Osteoblast (primary cell): ENCODE measurements around the gene TPP1. TPM values are rescaled to one million over a fixed set of nuclear protein-coding genes. Genes with fewer than 3 reads are reported as not detected.

Source experiments
- DNase-seq: peaks from one replicate; pipeline ENCODE4 v3.0.0; 2011; ENCODE audit warnings: low spot score, mixed read lengths; ENCODE audit not compliant: insufficient read length; ENCODE audit errors: missing footprints
- H2AFZ ChIP-seq: 2 replicates; pipeline ENCODE4 v1.6.0; 2011; ENCODE audit warnings: mild to moderate bottlenecking, low read length
- H3K27ac ChIP-seq: 2 replicates; pipeline ENCODE4 v1.5.1; 2011; ENCODE audit warnings: mild to moderate bottlenecking, low read depth, low read length, moderate library complexity
- H3K27me3 ChIP-seq: 2 replicates; pipeline ENCODE4 v1.6.0; 2012; ENCODE audit warnings: mild to moderate bottlenecking, control low read depth, inconsistent platforms, low read length, moderate library complexity; ENCODE audit not compliant: insufficient read depth
- H3K36me3 ChIP-seq: 2 replicates; pipeline ENCODE4 v1.5.1; 2011; ENCODE audit warnings: mild to moderate bottlenecking, low read length, control low read depth, moderate library complexity; ENCODE audit not compliant: insufficient read depth
- H3K4me1 ChIP-seq: 2 replicates; pipeline ENCODE4 v1.5.1; 2011; ENCODE audit warnings: mild to moderate bottlenecking, low read length, control low read depth, moderate library complexity; ENCODE audit not compliant: insufficient read depth
- H3K4me2 ChIP-seq: 2 replicates; pipeline ENCODE4 v1.6.0; 2011; ENCODE audit warnings: mild to moderate bottlenecking, low read length; ENCODE audit not compliant: insufficient read depth
- H3K4me3 ChIP-seq: fragments of 200-600 bp; sonication (generic); 3 replicates; pipeline ENCODE4 v1.5.1; 2012; ENCODE audit warnings: mild to moderate bottlenecking, low read length, inconsistent platforms; ENCODE audit not compliant: insufficient read depth
- H3K79me2 ChIP-seq: 2 replicates; pipeline ENCODE4 v1.6.0; 2012; ENCODE audit warnings: mild to moderate bottlenecking, low read length, control low read depth, inconsistent platforms; ENCODE audit not compliant: insufficient read depth
- H3K9me3 ChIP-seq: 2 replicates; pipeline ENCODE4 v1.5.1; 2011; ENCODE audit warnings: low read depth, low read length, control low read depth
- H4K20me1 ChIP-seq: 2 replicates; pipeline ENCODE4 v1.6.0; 2012; ENCODE audit warnings: mild to moderate bottlenecking, low read length, control low read depth; ENCODE audit not compliant: insufficient read depth
- CTCF ChIP-seq: IDR thresholded peaks from 2 replicates; pipeline ENCODE4 v1.5.1; 2011; ENCODE audit warnings: mild to moderate bottlenecking, low read depth, low read length, moderate library complexity; ENCODE audit errors: extremely low read depth
- total RNA-seq: library from RNA; depleted of rRNA; stranded (reverse); fragments of >200 nt; gene quantifications from 2 replicates; pipeline ENCODE4 v1.2.3, GENCODE V29; 2012

TPP1 gene
- total RNA-seq, 1 donor, result 127 TPM

DNA sequence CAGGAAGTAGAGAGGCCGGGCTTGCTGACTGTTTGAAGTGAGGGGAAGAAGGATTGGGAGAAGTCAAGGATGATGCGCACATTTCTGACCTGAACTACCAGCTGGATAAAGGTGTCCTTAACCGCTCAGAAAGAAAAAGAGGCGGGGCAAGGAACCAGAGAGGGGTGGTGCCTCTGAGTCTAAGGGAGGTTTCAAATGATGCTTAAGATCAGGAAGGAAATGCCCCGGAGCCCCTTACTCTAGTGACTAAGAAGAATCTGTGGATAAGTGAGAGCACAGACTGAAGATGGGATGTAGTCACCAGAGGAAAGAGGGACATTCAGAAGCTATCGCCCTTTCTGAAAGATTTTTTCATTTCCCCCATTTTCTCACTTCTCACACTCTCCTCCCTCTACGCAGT lies 23.7 kb upstream of the TPP1 start:
- TF ChIP-seq CTCF, result no peak
- H3K36me3 ChIP-seq, result no peaks in the 10 kb centered on the region
- peaks cover 39% of the 10 kb centered on the region for H3K27me3 ChIP-seq
- H2AFZ ChIP-seq, result no peak overlapping the region
- H3K4me3 ChIP-seq, result no peak overlapping the region
- no peaks in the 10 kb centered on the region for H3K79me2 ChIP-seq
- H3K4me2 ChIP-seq, result no peak overlapping the region
- peaks cover 19% of the 10 kb centered on the region for H3K4me1 ChIP-seq
- H4K20me1 ChIP-seq, result no peaks in the 10 kb centered on the region
- no peak overlapping the region for H3K27ac ChIP-seq
- no peak for DNase-seq
- no peaks in the 10 kb centered on the region for H3K9me3 ChIP-seq

DNA sequence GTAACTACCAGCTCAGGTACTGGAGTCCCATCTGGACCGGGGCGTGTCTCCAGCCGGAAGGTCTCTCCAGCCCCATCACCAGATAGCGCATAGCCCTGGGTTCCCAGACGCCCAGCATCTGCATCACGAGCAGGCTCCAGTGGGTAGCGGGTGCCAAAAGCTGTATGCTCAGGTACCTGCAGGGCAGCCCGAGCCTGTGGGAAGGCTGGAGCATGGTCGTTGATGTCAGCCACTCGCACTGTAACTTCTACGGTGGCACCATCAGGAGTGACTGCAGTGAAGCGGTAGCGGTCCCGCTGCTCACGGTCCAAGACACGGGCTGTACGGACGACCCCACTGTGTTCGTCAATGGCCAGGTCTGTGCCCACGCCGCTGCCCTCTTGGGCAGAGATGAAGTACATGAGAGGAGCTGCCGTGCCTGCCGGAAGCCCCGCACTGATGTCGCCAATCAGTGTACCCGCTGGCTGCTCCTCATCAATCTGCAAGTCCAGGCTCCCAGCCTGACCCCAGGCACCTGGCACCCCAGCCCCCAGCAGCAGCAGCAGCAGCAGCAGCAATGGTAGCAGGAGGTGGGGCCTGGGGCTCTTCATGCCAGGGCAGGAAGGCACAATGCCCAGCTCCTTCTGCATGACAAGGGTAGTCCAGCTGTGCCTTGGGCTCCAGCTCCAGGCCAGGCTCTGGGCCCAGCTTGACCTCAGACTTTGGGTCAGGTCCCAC lies 21.9 kb upstream of the TPP1 start:
- Histone ChIP-seq H3K27me3 (peaks cover 29% of the 10 kb centered on the region), H3K27ac (no peak overlapping the region), H4K20me1 (no peaks in the 10 kb centered on the region), H3K4me2 (no peak overlapping the region), H3K36me3 (no peaks in the 10 kb centered on the region), H3K79me2 (no peaks in the 10 kb centered on the region), H3K4me3 (no peak overlapping the region), H2AFZ (no peak overlapping the region), H3K4me1 (peaks cover 19% of the 10 kb centered on the region), H3K9me3 (no peaks in the 10 kb centered on the region)
- no peak for DNase-seq
- no peak for TF ChIP-seq CTCF

DNA sequence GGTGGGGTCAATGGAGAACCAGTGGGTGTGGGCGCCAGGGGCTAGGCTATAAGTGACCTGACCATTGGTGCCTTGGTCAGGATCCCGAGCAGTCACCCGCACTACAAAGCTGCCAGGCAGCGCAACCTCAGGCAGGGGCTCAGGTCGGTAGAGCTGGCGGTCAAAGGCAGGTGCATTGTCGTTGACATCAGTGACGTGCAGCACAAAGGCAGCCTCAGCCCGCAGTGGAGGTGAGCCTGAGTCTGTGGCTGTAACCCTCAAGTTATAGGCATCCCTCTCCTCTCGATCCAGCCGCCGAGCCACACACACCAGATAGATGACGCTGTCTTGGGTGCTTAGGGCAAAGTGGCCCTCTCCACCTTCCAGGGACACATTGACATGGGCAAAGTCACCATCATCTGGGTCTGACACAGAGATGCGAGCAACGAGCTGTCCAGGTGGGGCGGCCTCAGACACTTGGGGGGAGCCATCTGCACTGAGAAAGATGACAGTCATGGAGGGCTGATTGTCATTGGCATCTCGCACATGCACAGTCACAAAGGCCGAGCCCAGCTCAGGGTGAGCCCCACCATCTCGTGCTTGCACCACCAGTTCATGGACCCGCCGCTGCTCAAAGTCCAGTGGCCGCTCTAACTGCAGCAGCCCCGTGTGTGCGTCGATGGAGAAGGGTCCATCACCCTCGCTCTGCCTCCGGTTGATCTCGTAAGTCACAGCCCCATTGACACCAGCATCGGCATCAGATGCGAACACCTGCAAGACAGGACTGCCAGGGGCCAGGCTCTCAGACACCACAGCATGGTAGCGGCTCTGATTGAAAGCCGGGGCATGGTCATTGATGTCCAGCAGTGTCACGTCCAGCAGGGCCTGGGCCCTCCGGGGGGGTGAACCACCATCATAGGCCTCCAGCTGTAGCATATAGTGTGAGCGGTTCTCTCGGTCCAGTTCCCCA lies 21.1 kb upstream of the TPP1 start:
- Histone ChIP-seq H3K27me3 (peaks cover 25% of the 10 kb centered on the region), H2AFZ (no peak overlapping the region), H3K36me3 (no peaks in the 10 kb centered on the region), H4K20me1 (no peaks in the 10 kb centered on the region), H3K79me2 (no peaks in the 10 kb centered on the region), H3K4me2 (no peak overlapping the region), H3K9me3 (no peaks in the 10 kb centered on the region), H3K4me1 (peaks cover 19% of the 10 kb centered on the region), H3K27ac (no peak overlapping the region), H3K4me3 (no peak overlapping the region)
- TF ChIP-seq CTCF, result no peak
- no peak for DNase-seq

- Histone ChIP-seq H3K4me1 (peaks cover 21% of the 10 kb centered on the region), H3K4me2 (peak overlapping the region; percentile 19)
- no peak for TF ChIP-seq CTCF
Measured at GRCh38 chr11:6638429-6638828, 19.2 kb upstream of the TPP1 start.

More at GRCh38 chr11:6638429-6638828, 19.2 kb upstream of the TPP1 start:
- no peak overlapping the region for H3K27ac ChIP-seq
- H2AFZ ChIP-seq, result no peak overlapping the region
- peaks cover 8% of the 10 kb centered on the region for H3K27me3 ChIP-seq
- no peaks in the 10 kb centered on the region for H4K20me1 ChIP-seq
- no peak overlapping the region for H3K4me3 ChIP-seq
- no peak for DNase-seq
- H3K79me2 ChIP-seq, result no peaks in the 10 kb centered on the region
- no peaks in the 10 kb centered on the region for H3K36me3 ChIP-seq
- no peaks in the 10 kb centered on the region for H3K9me3 ChIP-seq
